ENCODE results near the gene GRK1.

- TF ChIP-seq CTCF (IDR thresholded peaks at IDR 0.05): no peak
- no peak for TF ChIP-seq POLR2A (IDR thresholded peaks at IDR 0.05)
- TF ChIP-seq POLR2AphosphoS5 (IDR thresholded peaks at IDR 0.05): no peak
These were observed 75.6 kb downstream of the GRK1 start for GRCh38 chr13:113742445-113743120.

Data from breast epithelium (tissue), 3 donors.